MCF 10A (cell line): ENCODE results near the gene OR52E1. TPM values are rescaled to one million over a fixed set of nuclear protein-coding genes. Genes with fewer than 3 reads are reported as not detected.

Source experiments
- BruUV-seq: library from RNA; stranded (reverse); fragments of 400-500 nt; replicated peaks from 2 replicates; lab custom pipeline; 2021; lab: Mats Ljungman, UMichigan
- CTCF ChIA-PET: fragments of 300-600 bp; sonication (Branson Sonifier 250); formaldehyde crosslinking; extraction: SDS; loops from one replicate; lab custom pipeline; 2021; ENCODE audit warnings: antibody characterized with exemption, inconsistent platforms; lab: Yijun Ruan, JAX
- POLR2A ChIA-PET: fragments of 300-600, 350-650 bp; sonication (Branson Sonifier 250); formaldehyde crosslinking; extraction: SDS; loops from one replicate; lab custom pipeline; 2020; ENCODE audit warnings: antibody characterized with exemption, inconsistent platforms; lab: Yijun Ruan, JAX
- DNase-seq: peaks from one replicate; pipeline ENCODE4 v3.0.0-alpha.2; 2018; ENCODE audit not compliant: unreplicated experiment
- H3K27ac Mint-ChIP-seq: one replicate; pipeline ENCODE4 v1.8.0; 2022; ENCODE audit warnings: mild to moderate bottlenecking, low read depth, mixed read lengths; ENCODE audit not compliant: unreplicated experiment
- H3K27me3 Mint-ChIP-seq: one replicate; pipeline ENCODE4 v1.8.0; 2022; ENCODE audit warnings: mixed read lengths; ENCODE audit not compliant: insufficient read depth, unreplicated experiment
- H3K36me3 Mint-ChIP-seq: one replicate; pipeline ENCODE4 v1.8.0; 2022; ENCODE audit warnings: mild to moderate bottlenecking, moderate library complexity, mixed read lengths; ENCODE audit not compliant: insufficient read depth, unreplicated experiment
- H3K4me1 Mint-ChIP-seq: one replicate; pipeline ENCODE4 v1.8.0; 2022; ENCODE audit warnings: mixed read lengths; ENCODE audit not compliant: insufficient read depth, unreplicated experiment
- H3K4me3 Mint-ChIP-seq: one replicate; pipeline ENCODE4 v1.8.0; 2022; ENCODE audit warnings: mild to moderate bottlenecking, moderate library complexity, mixed read lengths; ENCODE audit not compliant: unreplicated experiment
- H3K9me3 Mint-ChIP-seq: one replicate; pipeline ENCODE4 v1.8.0; 2022; ENCODE audit warnings: mixed read lengths; ENCODE audit not compliant: unreplicated experiment
- CTCF ChIP-seq: fragments of 200-600 bp; IDR thresholded peaks from one replicate; pipeline ENCODE4 v1.8.0; 2022; ENCODE audit warnings: antibody characterized with exemption, mild to moderate bottlenecking; ENCODE audit not compliant: unreplicated experiment
- intact Hi-C: fragments of 100-400 bp; cut with micrococcal nuclease; formaldehyde crosslinking; loops from 2 replicates; pipeline ENCODE4 v1.14.1; 2022
- total RNA-seq: library from RNA; stranded (reverse); gene quantifications from 2 replicates; pipeline ENCODE4 v1.2.3, GENCODE V29; 2022

The OR52E1 gene
- total RNA-seq, 1 experiment from 2014 or later, result not detected

GRCh38 chr11:5088556-5088955 lies 19.2 kb downstream of the OR52E1 start:
- POLR2A ChIA-PET, result no interaction called here
- peaks cover 70% of the 10 kb centered on the region for H3K27me3 Mint-ChIP-seq
- no peak overlapping the region for H3K27ac Mint-ChIP-seq
- H3K4me3 Mint-ChIP-seq, result no peak overlapping the region
- H3K4me1 Mint-ChIP-seq, result no peaks in the 10 kb centered on the region
- H3K9me3 Mint-ChIP-seq, result no peaks in the 10 kb centered on the region
- no peaks in the 10 kb centered on the region for H3K36me3 Mint-ChIP-seq
- BruUV-seq, result no TSS peak
- no peak for TF ChIP-seq CTCF
- CTCF ChIA-PET, result no interaction called here
- DNase-seq, result no peak
- intact Hi-C loops, result no loop called here

- TF ChIP-seq CTCF, result no peak
- no TSS peak for BruUV-seq
- no peaks in the 10 kb centered on the region for H3K9me3 Mint-ChIP-seq
- ChIA-PET POLR2A (no interaction called here), CTCF (no interaction called here)
- no peaks in the 10 kb centered on the region for H3K36me3 Mint-ChIP-seq
- no peak for DNase-seq
- no peak overlapping the region for H3K4me3 Mint-ChIP-seq
- no peak overlapping the region for H3K27ac Mint-ChIP-seq
- intact Hi-C loops, result loop anchor here (10.0 kb wide), 1 partner anchor 56 kb away; no protein-coding TSS in a partner anchor
- H3K4me1 Mint-ChIP-seq, result no peaks in the 10 kb centered on the region
- H3K27me3 Mint-ChIP-seq, result peaks cover 63% of the 10 kb centered on the region
Measured at GRCh38 chr11:5090668-5091067, 21.3 kb downstream of the OR52E1 start.

- CTCF ChIA-PET, result interaction anchor here (0.7 kb wide), 1 partner anchor 649 kb away, joined by 4 read pairs; no protein-coding TSS in a partner anchor
- Mint-ChIP-seq H3K9me3 (no peaks in the 10 kb centered on the region), H3K27ac (no peak overlapping the region), H3K4me3 (no peak overlapping the region), H3K4me1 (no peaks in the 10 kb centered on the region), H3K27me3 (peaks cover 59% of the 10 kb centered on the region), H3K36me3 (no peaks in the 10 kb centered on the region)
- POLR2A ChIA-PET, result no interaction called here
- TF ChIP-seq CTCF, result no peak
- BruUV-seq, result no TSS peak
- no peak for DNase-seq
- intact Hi-C loops, result loop anchor here (10.0 kb wide), 1 partner anchor 58 kb away; no protein-coding TSS in a partner anchor
Measured at GRCh38 chr11:5092821-5093585, 23.6 kb downstream of the OR52E1 start.

GRCh38 chr11:5096011-5096410 lies 26.6 kb downstream of the OR52E1 start:
- CTCF ChIA-PET, result interaction anchor here (1.0 kb wide), 1 partner anchor 53 kb away, joined by 3 read pairs; no protein-coding TSS in a partner anchor

More at GRCh38 chr11:5096011-5096410, 26.6 kb downstream of the OR52E1 start:
- Mint-ChIP-seq H3K27ac (no peak overlapping the region), H3K9me3 (no peaks in the 10 kb centered on the region), H3K27me3 (peaks cover 66% of the 10 kb centered on the region), H3K4me1 (no peaks in the 10 kb centered on the region), H3K4me3 (no peak overlapping the region), H3K36me3 (no peaks in the 10 kb centered on the region)
- POLR2A ChIA-PET, result interaction anchor here (0.8 kb wide), 1 partner anchor 704 kb away, joined by 4 read pairs; no protein-coding TSS in a partner anchor
- intact Hi-C loops, result loop anchor here (10.0 kb wide), 1 partner anchor 61 kb away; no protein-coding TSS in a partner anchor
- DNase-seq, result no peak
- no TSS peak for BruUV-seq
- TF ChIP-seq CTCF, result no peak
